Cardiac fibroblast (primary cell): ENCODE data around the gene CACNA1H.

ENCODE experiments used
- DNase-seq, 2 donors: peaks; one replicate each; pipeline versions ENCODE4 v3.0.0 to v3.0.0-alpha.2; 2010; ENCODE audit warnings: low read depth in 2 of 2
- H3K4me3 ChIP-seq, 2 donors: replicated peaks in 1 of 2; 1 replicate in 1 of 2; 2 replicates in 1 of 2; pipeline ENCODE4 v1.5.1; 2011; ENCODE audit warnings: low read depth in 2 of 2, low read length in 2 of 2, mild to moderate bottlenecking in 2 of 2, moderate library complexity in 1 of 2
- TF ChIP-seq, protein P1 (sequence below): IDR thresholded peaks from one replicate; pipeline ENCODE4 v1.5.1; 2011; ENCODE audit warnings: low read depth, mild to moderate bottlenecking, low read length, inconsistent platforms

CACNA1H gene

DNA sequence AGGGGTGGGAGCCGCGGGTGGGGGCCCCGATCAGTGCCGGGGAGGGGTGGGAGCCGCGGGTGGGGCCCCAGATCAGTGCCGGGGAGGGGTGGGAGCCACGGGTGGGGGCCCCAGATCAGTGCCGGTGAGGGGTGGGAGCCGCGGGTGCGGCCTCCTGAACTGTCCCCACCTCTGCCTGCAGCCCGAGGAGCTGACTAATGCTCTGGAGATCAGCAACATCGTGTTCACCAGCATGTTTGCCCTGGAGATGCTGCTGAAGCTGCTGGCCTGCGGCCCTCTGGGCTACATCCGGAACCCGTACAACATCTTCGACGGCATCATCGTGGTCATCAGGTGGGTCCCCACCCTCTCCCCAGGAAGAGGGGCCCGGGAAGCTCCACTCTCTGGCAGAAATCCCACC lies 52.0 kb downstream of the CACNA1H start:
- TF ChIP-seq, protein P1, sequence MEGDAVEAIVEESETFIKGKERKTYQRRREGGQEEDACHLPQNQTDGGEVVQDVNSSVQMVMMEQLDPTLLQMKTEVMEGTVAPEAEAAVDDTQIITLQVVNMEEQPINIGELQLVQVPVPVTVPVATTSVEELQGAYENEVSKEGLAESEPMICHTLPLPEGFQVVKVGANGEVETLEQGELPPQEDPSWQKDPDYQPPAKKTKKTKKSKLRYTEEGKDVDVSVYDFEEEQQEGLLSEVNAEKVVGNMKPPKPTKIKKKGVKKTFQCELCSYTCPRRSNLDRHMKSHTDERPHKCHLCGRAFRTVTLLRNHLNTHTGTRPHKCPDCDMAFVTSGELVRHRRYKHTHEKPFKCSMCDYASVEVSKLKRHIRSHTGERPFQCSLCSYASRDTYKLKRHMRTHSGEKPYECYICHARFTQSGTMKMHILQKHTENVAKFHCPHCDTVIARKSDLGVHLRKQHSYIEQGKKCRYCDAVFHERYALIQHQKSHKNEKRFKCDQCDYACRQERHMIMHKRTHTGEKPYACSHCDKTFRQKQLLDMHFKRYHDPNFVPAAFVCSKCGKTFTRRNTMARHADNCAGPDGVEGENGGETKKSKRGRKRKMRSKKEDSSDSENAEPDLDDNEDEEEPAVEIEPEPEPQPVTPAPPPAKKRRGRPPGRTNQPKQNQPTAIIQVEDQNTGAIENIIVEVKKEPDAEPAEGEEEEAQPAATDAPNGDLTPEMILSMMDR: no peak
- no peak overlapping the region for H3K4me3 ChIP-seq
- no peak for DNase-seq

- H3K4me3 ChIP-seq: no peak overlapping the region
- TF ChIP-seq, protein P1: no peak
- DNase-seq: no peak
These were observed 53.4 kb downstream of the CACNA1H start for GRCh38 chr16:1206326-1206725.

GRCh38 chr16:1206786-1207185 lies 53.9 kb downstream of the CACNA1H start:
- DNase-seq: no peak
- no peak overlapping the region for H3K4me3 ChIP-seq
- TF ChIP-seq, protein P1: no peak

DNA sequence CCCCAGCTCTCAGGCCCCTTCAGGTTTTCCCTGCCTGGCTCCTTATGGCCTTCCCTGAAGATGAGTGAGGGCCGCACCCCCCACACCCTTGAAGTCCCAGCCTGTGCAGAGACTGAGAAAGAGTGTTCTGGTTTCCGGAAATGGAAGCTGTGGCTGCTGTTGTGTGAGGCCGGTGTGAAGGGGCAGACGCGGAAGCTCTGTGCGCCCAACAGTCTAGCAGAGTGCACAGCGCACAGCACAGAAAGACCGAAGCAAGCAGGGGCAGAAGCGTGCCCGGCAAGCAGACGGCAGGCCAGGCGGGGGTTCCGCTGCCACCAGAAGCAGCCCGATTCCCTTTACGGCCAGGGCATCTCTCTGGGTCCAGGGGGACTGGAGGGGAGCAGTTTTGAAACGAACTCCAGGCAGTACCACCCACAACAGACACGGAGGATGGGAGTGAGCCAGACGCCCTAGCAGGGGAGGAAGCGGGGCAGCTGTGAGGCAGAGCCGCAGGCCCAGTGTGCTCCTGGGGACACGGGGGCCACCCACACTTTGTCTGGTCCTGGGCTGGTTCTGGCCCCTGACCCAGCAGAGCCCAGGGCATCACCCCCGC lies 55.4 kb downstream of the CACNA1H start:
- no peak overlapping the region for H3K4me3 ChIP-seq
- DNase-seq: no peak
- TF ChIP-seq, protein P1: no peak

DNA sequence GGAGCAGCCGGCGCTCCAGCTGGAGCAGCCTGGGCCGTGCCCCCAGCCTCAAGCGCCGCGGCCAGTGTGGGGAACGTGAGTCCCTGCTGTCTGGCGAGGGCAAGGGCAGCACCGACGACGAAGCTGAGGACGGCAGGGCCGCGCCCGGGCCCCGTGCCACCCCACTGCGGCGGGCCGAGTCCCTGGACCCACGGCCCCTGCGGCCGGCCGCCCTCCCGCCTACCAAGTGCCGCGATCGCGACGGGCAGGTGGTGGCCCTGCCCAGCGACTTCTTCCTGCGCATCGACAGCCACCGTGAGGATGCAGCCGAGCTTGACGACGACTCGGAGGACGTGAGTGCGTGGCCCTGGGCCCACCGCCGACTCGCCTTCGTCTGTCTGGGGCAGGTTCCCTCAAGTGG lies 56.2 kb downstream of the CACNA1H start:
- H3K4me3 ChIP-seq: no peak overlapping the region
- no peak for DNase-seq
- TF ChIP-seq, protein P1: no peak

GRCh38 chr16:1210461-1210860 lies 57.6 kb downstream of the CACNA1H start:
- no peak overlapping the region for H3K4me3 ChIP-seq
- TF ChIP-seq, protein P1: no peak
- no peak for DNase-seq
